H1 (cell line): ENCODE measurements around the gene UBE2H. TPM values are rescaled to one million over a fixed set of nuclear protein-coding genes. Genes with fewer than 3 reads are reported as not detected.

Experiments used
- CTCF ChIA-PET: fragments of 300-600 bp; sonication (Branson Sonifier 250); formaldehyde crosslinking; loops from one replicate; lab custom pipeline; 2021; ENCODE audit not compliant: partially characterized antibody; lab: Charles Lee
- POLR2A ChIA-PET: fragments of 300-600 bp; sonication (Branson Sonifier 250); formaldehyde crosslinking; loops from one replicate; lab custom pipeline; 2021; ENCODE audit warnings: inconsistent platforms; ENCODE audit not compliant: partially characterized antibody; lab: Charles Lee
- DNase-seq, 2 experiments: peaks; one replicate each; pipeline versions ENCODE4 v3.0.0 to v3.0.0-alpha.2; 2010 to 2022; ENCODE audit warnings: low spot score in 2 of 2, low read depth in 1 of 2, mixed read lengths in 1 of 2
- FAIRE-seq: peaks from 2 replicates; lab custom pipeline; 2011; peaks lifted over from hg19 to GRCh38; lab: Jason Lieb, UNC
- H2AFZ ChIP-seq: 2 replicates; pipeline ENCODE4 v1.8.1; 2012; ENCODE audit warnings: low read length, inconsistent platforms
- H2AK5ac ChIP-seq: 2 replicates; pipeline ENCODE4 v1.6.1; 2013; ENCODE audit warnings: low read depth, low read length
- H2BK120ac ChIP-seq: replicated peaks from 2 replicates; pipeline ENCODE3; 2013; ENCODE audit warnings: low read depth, low read length, inconsistent platforms
- H2BK12ac ChIP-seq: 2 replicates; pipeline ENCODE4 v1.6.1; 2013; ENCODE audit warnings: low read depth, low read length
- H2BK15ac ChIP-seq: 2 replicates; pipeline ENCODE4 v1.6.1; 2013; ENCODE audit warnings: low read length
- H2BK20ac ChIP-seq: 2 replicates; pipeline ENCODE4 v1.6.1; 2013; ENCODE audit warnings: low read length
- H2BK5ac ChIP-seq: 2 replicates; pipeline ENCODE4 v1.6.1; 2013; ENCODE audit warnings: low read depth, low read length
- H3K14ac ChIP-seq: 2 replicates; pipeline ENCODE4 v1.6.1; 2013; ENCODE audit warnings: inconsistent platforms; ENCODE audit not compliant: insufficient read length
- H3K18ac ChIP-seq: 2 replicates; pipeline ENCODE4 v1.6.1; 2013; ENCODE audit warnings: low read length; ENCODE audit errors: extremely low read depth
- H3K23ac ChIP-seq: 2 replicates; pipeline ENCODE4 v1.6.1; 2013; ENCODE audit warnings: inconsistent platforms; ENCODE audit not compliant: insufficient read length
- H3K23me2 ChIP-seq: 2 replicates; pipeline ENCODE4 v1.6.1; 2013; ENCODE audit warnings: low read depth, low read length
- H3K27ac ChIP-seq: 2 replicates; pipeline ENCODE4 v1.6.1; 2011; ENCODE audit warnings: low read depth, low read length, inconsistent platforms
- H3K27me3 ChIP-seq, 4 experiments: replicated peaks in 1 of 4; 1 replicate in 1 of 4; 2 replicates in 3 of 4; pipeline versions ENCODE4 v1.6.1 to v1.8.1; 2011 to 2013; ENCODE audit warnings: low read length in 3 of 4, mild to moderate bottlenecking in 3 of 4, inconsistent platforms in 2 of 4, mixed read lengths in 2 of 4, moderate library complexity in 1 of 4; ENCODE audit not compliant: control insufficient read depth in 3 of 4, insufficient read depth in 3 of 4; ENCODE audit errors: extremely low read depth in 1 of 4
- H3K36me3 ChIP-seq, 4 experiments: 2 replicates each; pipeline versions ENCODE4 v1.6.1 to v1.8.1; 2011 to 2013; ENCODE audit warnings: mild to moderate bottlenecking in 4 of 4, low read length in 3 of 4, moderate library complexity in 2 of 4, control low read depth in 1 of 4, inconsistent platforms in 1 of 4; ENCODE audit not compliant: insufficient read depth in 4 of 4, control insufficient read depth in 2 of 4
- H3K4ac ChIP-seq: replicated peaks from 2 replicates; pipeline ENCODE3; 2013; ENCODE audit warnings: low read length, low read depth, mixed read lengths, inconsistent platforms; ENCODE audit not compliant: insufficient read length
- H3K4me1 ChIP-seq, 4 experiments: replicated peaks in 1 of 4; 1 replicate in 1 of 4; 2 replicates in 3 of 4; pipeline versions ENCODE4 v1.6.1 to v1.8.1; 2011 to 2013; ENCODE audit warnings: low read length in 3 of 4, inconsistent platforms in 2 of 4, mixed read lengths in 1 of 4; ENCODE audit not compliant: insufficient read depth in 4 of 4, control insufficient read depth in 3 of 4
- H3K4me2 ChIP-seq, 2 experiments: 2 replicates each; pipeline versions ENCODE4 v1.6.1 to v1.8.1; 2011 to 2013; ENCODE audit warnings: low read depth in 2 of 2, low read length in 2 of 2, control low read depth in 1 of 2, inconsistent platforms in 1 of 2, mild to moderate bottlenecking in 1 of 2; ENCODE audit not compliant: insufficient read depth in 1 of 2
- H3K4me3 ChIP-seq, 4 experiments: fragments of 200-600, 300-600 bp in 1 of 4; sonication (generic), shearing (Covaris generic), sonication (Bioruptor Twin) in 1 of 4; 2 replicates each; pipeline versions ENCODE4 v1.5.1 to v1.8.1; 2011 to 2016; ENCODE audit warnings: low read length in 4 of 4, low read depth in 3 of 4, control low read depth in 2 of 4, inconsistent platforms in 2 of 4, mild to moderate bottlenecking in 2 of 4, mixed read lengths in 1 of 4, moderate library complexity in 1 of 4; ENCODE audit not compliant: insufficient read depth in 2 of 4; ENCODE audit errors: extremely low read depth in 1 of 4
- H3K56ac ChIP-seq: replicated peaks from 2 replicates; pipeline ENCODE3; 2013; ENCODE audit warnings: low read depth, mild to moderate bottlenecking, mixed read lengths, low read length, inconsistent platforms; ENCODE audit not compliant: insufficient read length
- H3K79me1 ChIP-seq: 2 replicates; pipeline ENCODE4 v1.6.1; 2013; ENCODE audit warnings: low read depth, low read length, control low read depth
- H3K79me2 ChIP-seq, 2 experiments: 2 replicates each; pipeline versions ENCODE4 v1.6.1 to v1.8.1; 2012 to 2013; ENCODE audit warnings: low read length in 2 of 2, mild to moderate bottlenecking in 2 of 2, inconsistent platforms in 1 of 2; ENCODE audit not compliant: insufficient read depth in 2 of 2, control insufficient read depth in 1 of 2
- H3K9ac ChIP-seq, 4 experiments: replicated peaks in 1 of 4; 1 replicate in 1 of 4; 2 replicates in 3 of 4; pipeline versions ENCODE4 v1.6.1 to v1.8.1; 2011 to 2013; ENCODE audit warnings: low read depth in 3 of 4, low read length in 3 of 4, control low read depth in 2 of 4, mild to moderate bottlenecking in 2 of 4, moderate library complexity in 2 of 4, inconsistent platforms in 1 of 4; ENCODE audit errors: extremely low read depth in 1 of 4
- H3K9me3 ChIP-seq, 2 experiments: 2 replicates each; pipeline versions ENCODE4 v1.6.1 to v1.8.1; 2012 to 2013; ENCODE audit warnings: mild to moderate bottlenecking in 2 of 2, moderate library complexity in 2 of 2, control low read depth in 1 of 2, inconsistent platforms in 1 of 2, low read depth in 1 of 2, low read length in 1 of 2, mixed read lengths in 1 of 2; ENCODE audit not compliant: insufficient read depth in 2 of 2
- H4K20me1 ChIP-seq, 2 experiments: replicated peaks in 1 of 2; 2 replicates each; pipeline versions ENCODE3 to v1.8.1; 2011 to 2013; ENCODE audit warnings: inconsistent platforms in 2 of 2, low read length in 2 of 2, mild to moderate bottlenecking in 1 of 2; ENCODE audit not compliant: insufficient read depth in 2 of 2, control insufficient read depth in 1 of 2
- H4K5ac ChIP-seq: 2 replicates; pipeline ENCODE4 v1.6.1; 2013; ENCODE audit warnings: low read length, low read depth, mixed read lengths, inconsistent platforms; ENCODE audit not compliant: insufficient read length
- H4K8ac ChIP-seq: 2 replicates; pipeline ENCODE4 v1.8.0; 2013; ENCODE audit warnings: mild to moderate bottlenecking, moderate library complexity, low read length, inconsistent platforms; ENCODE audit not compliant: insufficient read depth; ENCODE audit errors: extremely low read depth
- H4K91ac ChIP-seq: replicated peaks from 2 replicates; pipeline ENCODE3; 2013; ENCODE audit warnings: low read length, mixed read lengths, inconsistent platforms; ENCODE audit not compliant: insufficient read length
- CTBP2 ChIP-seq: IDR thresholded peaks from 2 replicates; pipeline ENCODE4 v1.7.0; 2011; ENCODE audit warnings: borderline replicate concordance, mild to moderate bottlenecking, moderate library complexity, mixed read lengths, low read length; ENCODE audit not compliant: insufficient read depth, insufficient read length
- GABPA ChIP-seq: IDR thresholded peaks from 2 replicates; pipeline ENCODE4 v1.6.1; 2011; ENCODE audit warnings: mild to moderate bottlenecking, low read length, moderate library complexity, borderline replicate concordance; ENCODE audit not compliant: insufficient read depth
- GTF2F1 ChIP-seq: IDR thresholded peaks from 2 replicates; pipeline ENCODE4 v1.6.1; 2012; ENCODE audit warnings: low read depth, low read length, improper control_type of control experiment, borderline replicate concordance
- KDM4A ChIP-seq: IDR thresholded peaks from one replicate; pipeline ENCODE4 v1.7.1; 2012; ENCODE audit warnings: low read depth, mild to moderate bottlenecking, moderate library complexity, low read length, inconsistent platforms; ENCODE audit not compliant: severe bottlenecking
- POLR2A ChIP-seq, 2 experiments: IDR thresholded peaks; 1 replicate in 1 of 2; 2 replicates in 1 of 2; pipeline ENCODE4 v1.6.1; 2011; ENCODE audit warnings: low read depth in 2 of 2, low read length in 2 of 2, mild to moderate bottlenecking in 2 of 2; ENCODE audit errors: control extremely low read depth in 1 of 2
- SIRT6 ChIP-seq: IDR thresholded peaks from one replicate; pipeline ENCODE4 v1.7.1; 2012; ENCODE audit warnings: low read length, inconsistent platforms
- ZNF274 ChIP-seq: IDR thresholded peaks from 2 replicates; pipeline ENCODE4 v1.7.0; 2012; ENCODE audit warnings: low read length, borderline replicate concordance; ENCODE audit errors: extremely low read depth
- WGBS, 2 experiments: shearing (Covaris generic) in 1 of 2; methylation state at CpG; one replicate each; pipeline versions ENCODE4 v1.1.6 to v1.1.7; 2013 to 2015; ENCODE audit warnings: low lambda C conversion rate in 2 of 2, mixed read lengths in 2 of 2, inconsistent platforms in 1 of 2, low coverage in 1 of 2, missing lambda C conversion rate in 1 of 2; ENCODE audit not compliant: insufficient replicate concordance in 2 of 2, insufficient coverage in 1 of 2, insufficient read length in 1 of 2; ENCODE audit errors: extremely low coverage in 1 of 2, missing lambda C conversion rate in 1 of 2; 5-methylcytosine and 5-hydroxymethylcytosine counted together
- polyA plus RNA-seq, 7 experiments: library from polyadenylated mRNA; depleted of rRNA in 3 of 7; stranded (reverse) in 5 of 7; unstranded in 2 of 7; fragments of >200 nt in 5 of 7; fragments of 200-250 nt in 2 of 7; gene quantifications; 1 replicate in 5 of 7; 2 replicates in 1 of 7; 4 replicates in 1 of 7; pipeline versions ENCODE4 v1.2.1 to v1.2.3, GENCODE V29; 2011 to 2013; ENCODE audit warnings: missing spikeins in 2 of 7, mixed read lengths in 2 of 7
- total RNA-seq: library from RNA; stranded (reverse); fragmentation: NEBNext Ultra II Directional; extraction: Animal tissue kit (Norgen Biotek cat#: 25700); gene quantifications from 2 replicates; pipeline ENCODE4 v1.2.1, GENCODE V29; 2021
- TF ChIP-seq, protein P1 (sequence below): IDR thresholded peaks from 2 replicates; pipeline ENCODE4 v1.6.1; 2012; ENCODE audit warnings: inconsistent platforms
- TF ChIP-seq, protein P2 (sequence below): IDR thresholded peaks from 2 replicates; pipeline ENCODE4 v1.6.1; 2012; ENCODE audit warnings: low read length, inconsistent platforms

UBE2H gene
- total and polyA plus RNA-seq, 2 of the 8 experiments (the other 6 are each of a cell fraction or from before 2014, with no cell fraction given), result 30.6 to 62.2 TPM

DNA sequence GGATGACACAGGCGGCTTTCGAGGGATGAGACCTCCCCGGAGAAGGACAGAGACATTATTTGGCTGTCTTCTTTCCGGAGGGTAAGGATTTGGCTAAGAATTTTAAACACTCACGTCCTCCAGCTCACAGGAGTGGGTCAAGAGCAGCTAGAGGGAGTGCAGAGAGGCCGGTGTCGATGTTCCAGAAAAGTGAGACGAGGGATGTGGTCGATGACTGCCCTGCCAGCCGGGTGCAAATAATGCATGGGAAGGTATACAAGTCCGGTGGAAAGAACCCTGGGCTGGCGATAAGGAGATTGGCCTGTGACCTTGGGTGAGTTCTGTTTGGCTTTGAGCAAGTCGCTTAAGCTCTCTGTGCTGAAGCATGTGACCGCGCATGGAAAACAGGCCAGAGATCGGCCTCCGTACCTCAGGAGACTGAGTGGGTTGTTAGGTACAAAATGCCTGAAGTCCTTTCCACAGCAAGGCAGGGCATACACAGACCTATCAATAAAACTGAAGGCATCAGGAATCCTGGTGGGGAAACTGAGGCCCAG, 149.1 kb downstream of the UBE2H start:
- no peak for FAIRE-seq
- Histone ChIP-seq H3K18ac (no peak overlapping the region), H3K27ac (no peak overlapping the region), H4K8ac (no peak overlapping the region), H2BK15ac (no peak overlapping the region), H4K5ac (no peak overlapping the region), H3K14ac (no peak overlapping the region), H4K91ac (no peak overlapping the region), H3K36me3 (no peaks in the 10 kb centered on the region), H3K23me2 (no peaks in the 10 kb centered on the region), H2BK120ac (no peak overlapping the region), H3K9me3 (no peaks in the 10 kb centered on the region), H2AK5ac (no peak overlapping the region), H3K23ac (no peak overlapping the region), H3K79me2 (no peaks in the 10 kb centered on the region), H2BK20ac (no peak overlapping the region), H3K4me3 (no peak overlapping the region), H3K9ac (no peak overlapping the region), H2BK12ac (no peak overlapping the region), H4K20me1 (no peaks in the 10 kb centered on the region), H3K79me1 (no peaks in the 10 kb centered on the region), H3K4me2 (no peak overlapping the region), H3K27me3 (no peaks in the 10 kb centered on the region), H2BK5ac (no peak overlapping the region), H3K56ac (no peak overlapping the region), H3K4me1 (peaks cover 0 to 9% (median 4%) of the 10 kb centered on the region in 4 experiments; a peak in 4 of 7 replicates), H2AFZ (no peak overlapping the region), H3K4ac (no peak overlapping the region)
- ChIA-PET POLR2A (no interaction called here), CTCF (interaction anchor here (0.9 to 3.3 kb wide), 4 partner anchors 15 to 162 kb away, joined by 3 to 10 read pairs (median 6); no protein-coding TSS in a partner anchor)
- WGBS, 2 experiments, result 91% methylated on average over 17 of the region's 17 CpGs; no CpG with 5 or more reads in 1 of the 2 experiments
- TF ChIP-seq GABPA (no peak), KDM4A (no peak), CTBP2 (no peak), ZNF274 (no peak), GTF2F1 (no peak), SIRT6 (no peak), POLR2A (IDR thresholded peaks at IDR 0.05; ENCODE audit: control extremely low read depth in 1 of 2, low read depth in 2 of 2, low read length in 2 of 2) (no peak)
- TF ChIP-seq, protein P1, sequence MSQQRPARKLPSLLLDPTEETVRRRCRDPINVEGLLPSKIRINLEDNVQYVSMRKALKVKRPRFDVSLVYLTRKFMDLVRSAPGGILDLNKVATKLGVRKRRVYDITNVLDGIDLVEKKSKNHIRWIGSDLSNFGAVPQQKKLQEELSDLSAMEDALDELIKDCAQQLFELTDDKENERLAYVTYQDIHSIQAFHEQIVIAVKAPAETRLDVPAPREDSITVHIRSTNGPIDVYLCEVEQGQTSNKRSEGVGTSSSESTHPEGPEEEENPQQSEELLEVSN, result no peak
- TF ChIP-seq, protein P2, sequence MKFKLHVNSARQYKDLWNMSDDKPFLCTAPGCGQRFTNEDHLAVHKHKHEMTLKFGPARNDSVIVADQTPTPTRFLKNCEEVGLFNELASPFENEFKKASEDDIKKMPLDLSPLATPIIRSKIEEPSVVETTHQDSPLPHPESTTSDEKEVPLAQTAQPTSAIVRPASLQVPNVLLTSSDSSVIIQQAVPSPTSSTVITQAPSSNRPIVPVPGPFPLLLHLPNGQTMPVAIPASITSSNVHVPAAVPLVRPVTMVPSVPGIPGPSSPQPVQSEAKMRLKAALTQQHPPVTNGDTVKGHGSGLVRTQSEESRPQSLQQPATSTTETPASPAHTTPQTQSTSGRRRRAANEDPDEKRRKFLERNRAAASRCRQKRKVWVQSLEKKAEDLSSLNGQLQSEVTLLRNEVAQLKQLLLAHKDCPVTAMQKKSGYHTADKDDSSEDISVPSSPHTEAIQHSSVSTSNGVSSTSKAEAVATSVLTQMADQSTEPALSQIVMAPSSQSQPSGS, result no peak
- DNase-seq, result no peak
